ENCODE measurements around the gene CEP20. TPM values are rescaled to one million over a fixed set of nuclear protein-coding genes. Genes with fewer than 3 reads are reported as not detected.

Gene CEP20
- total and polyA plus RNA-seq, 2 donors = 32.1 to 34.0 TPM

GRCh38 chr16:15874745-15875314 is 13.6 kb downstream of the CEP20 start:
- WGBS = 76% methylated on average over 7 of the region's 7 CpGs
- no peak overlapping the region for H3K27ac ChIP-seq (ENCODE audit: low read depth in 1 of 2, low read length in 1 of 2)
- H3K27me3 ChIP-seq (ENCODE audit: control insufficient read depth in 2 of 2, insufficient read depth in 1 of 2, low read length in 1 of 2) = no peaks in the 10 kb centered on the region
- H3K36me3 ChIP-seq (ENCODE audit: control insufficient read depth in 2 of 2, insufficient read depth in 2 of 2, low read length in 1 of 2) = peaks cover 20 to 38% of the 10 kb centered on the region in 2 donors
- H3K4me1 ChIP-seq (ENCODE audit: control insufficient read depth in 2 of 2, insufficient read depth in 2 of 2, low read length in 2 of 2) = no peaks in the 10 kb centered on the region
- H3K9me3 ChIP-seq (ENCODE audit: control insufficient read depth in 2 of 2, insufficient read depth in 1 of 2, low read length in 1 of 2) = no peaks in the 10 kb centered on the region
- H3K4me3 ChIP-seq (ENCODE audit: low read length in 2 of 2) = no peak overlapping the region
- peak in 2 of 9 donors; percentile 15 to 23 for DNase-seq (ENCODE audit: low read depth in 6 of 9, low spot score in 9 of 9)

GRCh38 chr16:15873737-15874136 is 14.7 kb downstream of the CEP20 start:
- no peak overlapping the region for H3K27ac ChIP-seq (ENCODE audit: low read depth in 1 of 2, low read length in 1 of 2)
- H3K4me3 ChIP-seq (ENCODE audit: low read length in 2 of 2) = no peak overlapping the region
- H3K36me3 ChIP-seq (ENCODE audit: control insufficient read depth in 2 of 2, insufficient read depth in 2 of 2, low read length in 1 of 2) = peaks cover 23 to 34% of the 10 kb centered on the region in 2 donors
- WGBS = 95% methylated on average over 1 of the region's 1 CpG
- no peaks in the 10 kb centered on the region for H3K9me3 ChIP-seq (ENCODE audit: control insufficient read depth in 2 of 2, insufficient read depth in 1 of 2, low read length in 1 of 2)
- H3K4me1 ChIP-seq (ENCODE audit: control insufficient read depth in 2 of 2, insufficient read depth in 2 of 2, low read length in 2 of 2) = no peaks in the 10 kb centered on the region
- DNase-seq (ENCODE audit: low read depth in 6 of 9, low spot score in 9 of 9) = no peak
- H3K27me3 ChIP-seq (ENCODE audit: control insufficient read depth in 2 of 2, insufficient read depth in 1 of 2, low read length in 1 of 2) = no peaks in the 10 kb centered on the region

GRCh38 chr16:15873301-15873700 is 15.1 kb downstream of the CEP20 start:
- no peaks in the 10 kb centered on the region for H3K4me1 ChIP-seq (ENCODE audit: control insufficient read depth in 2 of 2, insufficient read depth in 2 of 2, low read length in 2 of 2)
- no peak for DNase-seq (ENCODE audit: low read depth in 6 of 9, low spot score in 9 of 9)
- peaks cover 20 to 30% of the 10 kb centered on the region in 2 donors for H3K36me3 ChIP-seq (ENCODE audit: control insufficient read depth in 2 of 2, insufficient read depth in 2 of 2, low read length in 1 of 2)
- no peaks in the 10 kb centered on the region for H3K27me3 ChIP-seq (ENCODE audit: control insufficient read depth in 2 of 2, insufficient read depth in 1 of 2, low read length in 1 of 2)
- no peak overlapping the region for H3K4me3 ChIP-seq (ENCODE audit: low read length in 2 of 2)
- no peaks in the 10 kb centered on the region for H3K9me3 ChIP-seq (ENCODE audit: control insufficient read depth in 2 of 2, insufficient read depth in 1 of 2, low read length in 1 of 2)
- 98% methylated on average over 2 of the region's 2 CpGs for WGBS
- no peak overlapping the region for H3K27ac ChIP-seq (ENCODE audit: low read depth in 1 of 2, low read length in 1 of 2)

- no peaks in the 10 kb centered on the region for H3K4me1 ChIP-seq (ENCODE audit: control insufficient read depth in 2 of 2, insufficient read depth in 2 of 2, low read length in 2 of 2)
- H3K27me3 ChIP-seq (ENCODE audit: control insufficient read depth in 2 of 2, insufficient read depth in 1 of 2, low read length in 1 of 2) = no peaks in the 10 kb centered on the region
- DNase-seq (ENCODE audit: low read depth in 6 of 9, low spot score in 9 of 9) = no peak
- H3K9me3 ChIP-seq (ENCODE audit: control insufficient read depth in 2 of 2, insufficient read depth in 1 of 2, low read length in 1 of 2) = no peaks in the 10 kb centered on the region
- peaks cover 31 to 35% of the 10 kb centered on the region in 2 donors for H3K36me3 ChIP-seq (ENCODE audit: control insufficient read depth in 2 of 2, insufficient read depth in 2 of 2, low read length in 1 of 2)
- no peak overlapping the region for H3K4me3 ChIP-seq (ENCODE audit: low read length in 2 of 2)
- 97% methylated on average over 5 of the region's 5 CpGs for WGBS
- no peak overlapping the region for H3K27ac ChIP-seq (ENCODE audit: low read depth in 1 of 2, low read length in 1 of 2)
Measured at GRCh38 chr16:15870011-15870410, 18.4 kb downstream of the CEP20 start.

GRCh38 chr16:15866451-15866850 is 22.0 kb downstream of the CEP20 start:
- 97% methylated on average over 5 of the region's 5 CpGs for WGBS
- Histone ChIP-seq H3K9me3 (ENCODE audit: control insufficient read depth in 2 of 2, insufficient read depth in 1 of 2, low read length in 1 of 2) (no peaks in the 10 kb centered on the region), H3K4me3 (ENCODE audit: low read length in 2 of 2) (no peak overlapping the region), H3K4me1 (ENCODE audit: control insufficient read depth in 2 of 2, insufficient read depth in 2 of 2, low read length in 2 of 2) (no peaks in the 10 kb centered on the region), H3K36me3 (ENCODE audit: control insufficient read depth in 2 of 2, insufficient read depth in 2 of 2, low read length in 1 of 2) (peaks cover 19 to 32% of the 10 kb centered on the region in 2 donors), H3K27ac (ENCODE audit: low read depth in 1 of 2, low read length in 1 of 2) (no peak overlapping the region), H3K27me3 (ENCODE audit: control insufficient read depth in 2 of 2, insufficient read depth in 1 of 2, low read length in 1 of 2) (no peaks in the 10 kb centered on the region)
- no peak for DNase-seq (ENCODE audit: low read depth in 6 of 9, low spot score in 9 of 9)

- Histone ChIP-seq H3K36me3 (ENCODE audit: control insufficient read depth in 2 of 2, insufficient read depth in 2 of 2, low read length in 1 of 2) (peaks cover 19 to 27% of the 10 kb centered on the region in 2 donors), H3K27ac (ENCODE audit: low read depth in 1 of 2, low read length in 1 of 2) (no peak overlapping the region), H3K4me1 (ENCODE audit: control insufficient read depth in 2 of 2, insufficient read depth in 2 of 2, low read length in 2 of 2) (no peaks in the 10 kb centered on the region), H3K4me3 (ENCODE audit: low read length in 2 of 2) (no peak overlapping the region), H3K9me3 (ENCODE audit: control insufficient read depth in 2 of 2, insufficient read depth in 1 of 2, low read length in 1 of 2) (no peaks in the 10 kb centered on the region), H3K27me3 (ENCODE audit: control insufficient read depth in 2 of 2, insufficient read depth in 1 of 2, low read length in 1 of 2) (no peaks in the 10 kb centered on the region)
- WGBS = 96% methylated on average over 7 of the region's 7 CpGs
- no peak for DNase-seq (ENCODE audit: low read depth in 6 of 9, low spot score in 9 of 9)
Measured at GRCh38 chr16:15865742-15866141, 22.7 kb downstream of the CEP20 start.

- DNase-seq (ENCODE audit: low read depth in 6 of 9, low spot score in 9 of 9) = no peak
- Histone ChIP-seq H3K27me3 (ENCODE audit: control insufficient read depth in 2 of 2, insufficient read depth in 1 of 2, low read length in 1 of 2) (no peaks in the 10 kb centered on the region), H3K27ac (ENCODE audit: low read depth in 1 of 2, low read length in 1 of 2) (no peak overlapping the region), H3K4me3 (ENCODE audit: low read length in 2 of 2) (no peak overlapping the region), H3K4me1 (ENCODE audit: control insufficient read depth in 2 of 2, insufficient read depth in 2 of 2, low read length in 2 of 2) (no peaks in the 10 kb centered on the region), H3K36me3 (ENCODE audit: control insufficient read depth in 2 of 2, insufficient read depth in 2 of 2, low read length in 1 of 2) (peaks cover 18 to 21% of the 10 kb centered on the region in 2 donors), H3K9me3 (ENCODE audit: control insufficient read depth in 2 of 2, insufficient read depth in 1 of 2, low read length in 1 of 2) (no peaks in the 10 kb centered on the region)
- WGBS = 96% methylated on average over 5 of the region's 5 CpGs
Measured at GRCh38 chr16:15864939-15865338, 23.5 kb downstream of the CEP20 start.

GRCh38 chr16:15861996-15862395 is 26.4 kb downstream of the CEP20 start:
- 96% methylated on average over 3 of the region's 3 CpGs for WGBS
- Histone ChIP-seq H3K27me3 (ENCODE audit: control insufficient read depth in 2 of 2, insufficient read depth in 1 of 2, low read length in 1 of 2) (peaks cover 24% of the 10 kb centered on the region in 2 donors), H3K9me3 (ENCODE audit: control insufficient read depth in 2 of 2, insufficient read depth in 1 of 2, low read length in 1 of 2) (no peaks in the 10 kb centered on the region), H3K4me3 (ENCODE audit: low read length in 2 of 2) (no peak overlapping the region), H3K27ac (ENCODE audit: low read depth in 1 of 2, low read length in 1 of 2) (no peak overlapping the region), H3K36me3 (ENCODE audit: control insufficient read depth in 2 of 2, insufficient read depth in 2 of 2, low read length in 1 of 2) (peaks cover 4 to 15% of the 10 kb centered on the region in 2 donors), H3K4me1 (ENCODE audit: control insufficient read depth in 2 of 2, insufficient read depth in 2 of 2, low read length in 2 of 2) (peaks cover 2 to 4% of the 10 kb centered on the region in 2 donors)
- DNase-seq (ENCODE audit: low read depth in 6 of 9, low spot score in 9 of 9) = no peak

- no peak overlapping the region for H3K27ac ChIP-seq (ENCODE audit: low read depth in 1 of 2, low read length in 1 of 2)
Measured at GRCh38 chr16:15858921-15859668, 29.3 kb downstream of the CEP20 start.

More at GRCh38 chr16:15858921-15859668, 29.3 kb downstream of the CEP20 start:
- H3K9me3 ChIP-seq (ENCODE audit: control insufficient read depth in 2 of 2, insufficient read depth in 1 of 2, low read length in 1 of 2) = no peaks in the 10 kb centered on the region
- H3K36me3 ChIP-seq (ENCODE audit: control insufficient read depth in 2 of 2, insufficient read depth in 2 of 2, low read length in 1 of 2) = no peaks in the 10 kb centered on the region
- WGBS = 97% methylated on average over 12 of the region's 12 CpGs
- peaks cover 44 to 45% of the 10 kb centered on the region in 2 donors for H3K27me3 ChIP-seq (ENCODE audit: control insufficient read depth in 2 of 2, insufficient read depth in 1 of 2, low read length in 1 of 2)
- no peak overlapping the region for H3K4me3 ChIP-seq (ENCODE audit: low read length in 2 of 2)
- DNase-seq (ENCODE audit: low read depth in 6 of 9, low spot score in 9 of 9) = no peak
- peaks cover 2 to 4% of the 10 kb centered on the region in 2 donors for H3K4me1 ChIP-seq (ENCODE audit: control insufficient read depth in 2 of 2, insufficient read depth in 2 of 2, low read length in 2 of 2)

Data from thymus (tissue), 11 donors.